Transverse colon (tissue), 3 donors: ENCODE results near the gene OGT.

Source experiments
- CTCF ChIP-seq, 5 experiments: fragments of 200-600 bp in 3 of 5; fragments of 450-650 bp in 2 of 5; sonication (generic) in 3 of 5; IDR thresholded peaks; 1 replicate in 2 of 5; 2 replicates in 3 of 5; pipeline ENCODE4 v1.5.1; 2016 to 2017; ENCODE audit warnings: antibody characterized with exemption in 5 of 5, inconsistent platforms in 3 of 5, mild to moderate bottlenecking in 2 of 5, moderate library complexity in 1 of 5
- EP300 ChIP-seq: sonication (generic); formaldehyde crosslinking; IDR thresholded peaks from one replicate; pipeline ENCODE4 v1.6.1; 2017; ENCODE audit warnings: antibody characterized with exemption, low read depth
- POLR2A ChIP-seq: fragments of 450-650 bp; IDR thresholded peaks from one replicate; pipeline ENCODE4 v1.6.1; 2016; ENCODE audit warnings: antibody characterized with exemption, mild to moderate bottlenecking, moderate library complexity

GRCh38 chrX:71504346-71504745 lies 28.6 kb upstream of the OGT start:
- no peak for TF ChIP-seq CTCF (IDR thresholded peaks at IDR 0.05)
- no peak for TF ChIP-seq POLR2A
- no peak for TF ChIP-seq EP300
